Hepatocyte (in vitro differentiated cells): Measurements from ENCODE around the gene ATP13A2. TPM values are rescaled to one million over a fixed set of nuclear protein-coding genes. Genes with fewer than 3 reads are reported as not detected.

Experiments used
- DNase-seq: peaks from one replicate; pipeline ENCODE4 v3.0.0-alpha.2; 2016; ENCODE audit warnings: low spot score
- H2AFZ ChIP-seq: fragments of 200-600 bp; sonication (generic); 2 replicates; pipeline ENCODE4 v1.6.0; 2016; ENCODE audit warnings: antibody characterized with exemption, mild to moderate bottlenecking
- H3K27ac ChIP-seq: fragments of 200-600 bp; sonication (generic); 2 replicates; pipeline ENCODE4 v1.5.1; 2016; ENCODE audit warnings: mild to moderate bottlenecking
- H3K27me3 ChIP-seq: fragments of 200-600 bp; sonication (generic); 2 replicates; pipeline ENCODE4 v1.6.1; 2016
- H3K36me3 ChIP-seq: fragments of 200-600 bp; sonication (generic); replicated peaks from 2 replicates; pipeline ENCODE4 v1.5.1; 2016; ENCODE audit warnings: low read depth; ENCODE audit not compliant: insufficient read depth
- H3K4me1 ChIP-seq: fragments of 200-600 bp; sonication (generic); 2 replicates; pipeline ENCODE4 v1.5.1; 2016; ENCODE audit warnings: mild to moderate bottlenecking, moderate library complexity; ENCODE audit not compliant: insufficient read depth
- H3K4me2 ChIP-seq: fragments of 200-600 bp; sonication (generic); 2 replicates; pipeline ENCODE4 v1.6.0; 2016
- H3K4me3 ChIP-seq: fragments of 200-600 bp; sonication (generic); 2 replicates; pipeline ENCODE4 v1.5.1; 2016; ENCODE audit warnings: mild to moderate bottlenecking
- H3K79me2 ChIP-seq: fragments of 200-600 bp; sonication (generic); 2 replicates; pipeline ENCODE4 v1.6.0; 2017; ENCODE audit warnings: mild to moderate bottlenecking
- H3K9me2 ChIP-seq: fragments of 200-600 bp; sonication (generic); replicated peaks from 2 replicates; pipeline ENCODE4 v1.6.0; 2017; ENCODE audit warnings: mild to moderate bottlenecking; ENCODE audit not compliant: insufficient read depth
- H3K9me3 ChIP-seq: fragments of 200-600 bp; sonication (generic); 2 replicates; pipeline ENCODE4 v1.5.1; 2016; ENCODE audit warnings: low read depth, mild to moderate bottlenecking
- H4K20me1 ChIP-seq: fragments of 200-600 bp; sonication (generic); 2 replicates; pipeline ENCODE4 v1.6.0; 2016; ENCODE audit warnings: mild to moderate bottlenecking; ENCODE audit not compliant: insufficient read depth, poor library complexity, severe bottlenecking
- EZH2 ChIP-seq: fragments of 200-600 bp; sonication (generic); IDR thresholded peaks from 2 replicates; pipeline ENCODE4 v1.6.1; 2016; ENCODE audit warnings: antibody characterized with exemption, mild to moderate bottlenecking, borderline replicate concordance
- EZH2phosphoT487 ChIP-seq: fragments of 200-600 bp; sonication (generic); IDR thresholded peaks from one replicate; pipeline ENCODE4 v1.6.1; 2018; ENCODE audit warnings: antibody characterized with exemption, mild to moderate bottlenecking, low read depth, moderate library complexity; ENCODE audit not compliant: unreplicated experiment, severe bottlenecking
- WGBS: methylation state at CpG from one replicate; pipeline ENCODE4 v1.1.6; 2016; ENCODE audit warnings: low lambda C conversion rate; ENCODE audit errors: missing lambda C conversion rate; 5-methylcytosine and 5-hydroxymethylcytosine counted together
- polyA plus RNA-seq: library from polyadenylated mRNA; unstranded; fragments of >200 nt; fragmentation: Nextera tagmentation; extraction: Ambion mirVana; gene quantifications from 2 replicates; pipeline ENCODE4 v1.2.1, GENCODE V29; 2016
- total RNA-seq: library from RNA; depleted of rRNA; stranded (reverse); fragments of >200 nt; gene quantifications from 2 replicates; pipeline ENCODE4 v1.2.3, GENCODE V29; 2014
- TF ChIP-seq, protein P1 (sequence below): fragments of 200-600 bp; sonication (generic); IDR thresholded peaks from 2 replicates; pipeline ENCODE4 v1.5.1; 2016; ENCODE audit warnings: antibody characterized with exemption, mild to moderate bottlenecking; ENCODE audit not compliant: poor library complexity

ATP13A2 gene
- total and polyA plus RNA-seq, 2 experiments from 2014 or later = 30.0 to 52.3 TPM

DNA sequence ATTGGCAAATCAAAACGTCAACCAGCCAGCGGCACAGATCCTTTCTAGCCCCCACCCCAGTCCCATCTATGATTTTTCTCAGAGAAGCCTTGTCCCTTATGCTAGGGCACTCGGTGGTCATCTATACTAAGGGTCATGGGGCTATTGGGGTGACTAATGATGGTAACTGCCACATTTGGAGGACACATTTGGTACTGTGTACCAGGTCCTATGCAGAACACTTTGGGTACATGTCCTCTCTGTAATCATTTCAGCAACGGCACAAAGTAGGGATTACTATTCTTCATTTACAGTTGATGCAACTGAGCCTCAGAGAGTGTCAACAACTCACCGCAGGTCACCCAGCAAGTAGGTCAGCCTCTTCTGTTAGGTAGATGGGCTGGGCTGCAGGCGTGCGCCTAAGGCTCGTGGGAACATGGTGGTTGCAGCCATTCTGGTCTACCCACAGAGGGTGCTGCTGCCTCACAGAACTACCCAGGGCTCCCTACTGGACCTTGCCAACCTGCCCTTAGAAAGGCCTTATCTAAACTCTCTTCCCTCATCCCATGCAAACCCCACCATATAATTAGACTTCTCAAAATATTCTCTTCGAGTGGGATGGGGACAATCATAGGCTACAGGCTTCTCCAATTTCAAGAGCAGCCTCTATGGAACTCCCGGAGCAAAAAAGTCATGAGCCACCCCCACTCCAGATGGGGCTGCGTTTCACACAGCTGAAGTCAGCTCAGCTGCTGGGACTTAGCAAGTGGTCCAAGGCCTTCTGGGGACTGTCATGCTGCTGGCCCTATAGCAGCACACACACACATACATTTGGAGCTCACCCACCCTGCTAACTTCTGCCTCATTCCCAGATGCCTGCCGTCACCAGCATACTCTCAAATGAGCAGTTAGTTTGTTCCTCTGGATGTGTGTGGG lies 47.9 kb upstream of the ATP13A2 start:
- peak; percentile 86 for DNase-seq
- WGBS = 49% methylated on average over 12 of the region's 12 CpGs
- no peaks in the 10 kb centered on the region for H3K36me3 ChIP-seq
- H3K4me1 ChIP-seq = no peaks in the 10 kb centered on the region
- no peaks in the 10 kb centered on the region for H3K9me3 ChIP-seq
- no peak overlapping the region for H2AFZ ChIP-seq
- H3K27ac ChIP-seq = no peak overlapping the region
- no peaks in the 10 kb centered on the region for H3K79me2 ChIP-seq
- H4K20me1 ChIP-seq = no peaks in the 10 kb centered on the region
- H3K4me3 ChIP-seq = no peak overlapping the region
- H3K4me2 ChIP-seq = no peak overlapping the region
- TF ChIP-seq EZH2 (no peak), EZH2phosphoT487 (no peak)
- TF ChIP-seq, protein P1, sequence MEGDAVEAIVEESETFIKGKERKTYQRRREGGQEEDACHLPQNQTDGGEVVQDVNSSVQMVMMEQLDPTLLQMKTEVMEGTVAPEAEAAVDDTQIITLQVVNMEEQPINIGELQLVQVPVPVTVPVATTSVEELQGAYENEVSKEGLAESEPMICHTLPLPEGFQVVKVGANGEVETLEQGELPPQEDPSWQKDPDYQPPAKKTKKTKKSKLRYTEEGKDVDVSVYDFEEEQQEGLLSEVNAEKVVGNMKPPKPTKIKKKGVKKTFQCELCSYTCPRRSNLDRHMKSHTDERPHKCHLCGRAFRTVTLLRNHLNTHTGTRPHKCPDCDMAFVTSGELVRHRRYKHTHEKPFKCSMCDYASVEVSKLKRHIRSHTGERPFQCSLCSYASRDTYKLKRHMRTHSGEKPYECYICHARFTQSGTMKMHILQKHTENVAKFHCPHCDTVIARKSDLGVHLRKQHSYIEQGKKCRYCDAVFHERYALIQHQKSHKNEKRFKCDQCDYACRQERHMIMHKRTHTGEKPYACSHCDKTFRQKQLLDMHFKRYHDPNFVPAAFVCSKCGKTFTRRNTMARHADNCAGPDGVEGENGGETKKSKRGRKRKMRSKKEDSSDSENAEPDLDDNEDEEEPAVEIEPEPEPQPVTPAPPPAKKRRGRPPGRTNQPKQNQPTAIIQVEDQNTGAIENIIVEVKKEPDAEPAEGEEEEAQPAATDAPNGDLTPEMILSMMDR = peak; percentile 74
- H3K9me2 ChIP-seq = no peaks in the 10 kb centered on the region
- no peaks in the 10 kb centered on the region for H3K27me3 ChIP-seq

DNA sequence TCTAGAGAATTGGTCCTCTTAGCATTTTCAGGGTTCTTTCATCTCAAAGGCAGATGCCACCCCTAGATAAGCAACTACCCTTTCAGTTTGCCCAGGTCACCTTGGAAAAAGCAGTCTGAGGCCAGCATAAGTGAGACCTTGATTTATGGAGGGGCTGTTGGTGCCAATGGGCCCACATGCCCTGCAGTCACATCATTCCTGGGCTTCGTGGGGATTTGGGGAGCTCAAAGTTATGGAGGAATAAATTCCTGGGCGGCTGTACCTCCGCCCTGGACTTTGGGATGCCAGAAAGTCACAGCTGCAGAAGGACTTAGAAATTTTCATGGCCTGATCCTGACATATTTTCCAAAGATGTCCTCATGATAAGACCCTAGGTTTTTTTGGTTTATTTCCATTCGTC lies 44.8 kb upstream of the ATP13A2 start:
- Histone ChIP-seq H3K9me3 (no peaks in the 10 kb centered on the region), H3K27me3 (no peaks in the 10 kb centered on the region), H3K4me3 (no peak overlapping the region), H3K36me3 (no peaks in the 10 kb centered on the region), H3K4me2 (no peak overlapping the region), H2AFZ (no peak overlapping the region), H3K79me2 (peaks cover 21% of the 10 kb centered on the region), H3K4me1 (peaks cover 9% of the 10 kb centered on the region), H3K9me2 (no peaks in the 10 kb centered on the region), H4K20me1 (no peaks in the 10 kb centered on the region), H3K27ac (no peak overlapping the region)
- no peak for DNase-seq
- 59% methylated on average over 4 of the region's 4 CpGs for WGBS
- TF ChIP-seq EZH2phosphoT487 = no peak
- TF ChIP-seq, protein P1 = no peak
- no peak for TF ChIP-seq EZH2

GRCh38 chr1:17055801-17056200 lies 44.1 kb upstream of the ATP13A2 start:
- no peaks in the 10 kb centered on the region for H3K9me3 ChIP-seq
- peaks cover 9% of the 10 kb centered on the region for H3K4me1 ChIP-seq
- H3K27me3 ChIP-seq = no peaks in the 10 kb centered on the region
- no peaks in the 10 kb centered on the region for H3K36me3 ChIP-seq
- peaks cover 29% of the 10 kb centered on the region for H3K79me2 ChIP-seq
- no peak overlapping the region for H3K4me3 ChIP-seq
- no peak overlapping the region for H3K27ac ChIP-seq
- H4K20me1 ChIP-seq = no peaks in the 10 kb centered on the region
- TF ChIP-seq EZH2 (no peak), EZH2phosphoT487 (no peak)
- TF ChIP-seq, protein P1 = no peak
- no peak overlapping the region for H3K4me2 ChIP-seq
- DNase-seq = no peak
- no peaks in the 10 kb centered on the region for H3K9me2 ChIP-seq
- H2AFZ ChIP-seq = no peak overlapping the region
- 98% methylated on average over 7 of the region's 7 CpGs for whole genome bisulfite sequencing
